ENCODE measurements around the gene IFNA2. TPM values are rescaled to one million over a fixed set of nuclear protein-coding genes. Genes with fewer than 3 reads are reported as not detected.

Gene IFNA2
- total and polyA plus RNA-seq, 4 donors = not detected

DNA sequence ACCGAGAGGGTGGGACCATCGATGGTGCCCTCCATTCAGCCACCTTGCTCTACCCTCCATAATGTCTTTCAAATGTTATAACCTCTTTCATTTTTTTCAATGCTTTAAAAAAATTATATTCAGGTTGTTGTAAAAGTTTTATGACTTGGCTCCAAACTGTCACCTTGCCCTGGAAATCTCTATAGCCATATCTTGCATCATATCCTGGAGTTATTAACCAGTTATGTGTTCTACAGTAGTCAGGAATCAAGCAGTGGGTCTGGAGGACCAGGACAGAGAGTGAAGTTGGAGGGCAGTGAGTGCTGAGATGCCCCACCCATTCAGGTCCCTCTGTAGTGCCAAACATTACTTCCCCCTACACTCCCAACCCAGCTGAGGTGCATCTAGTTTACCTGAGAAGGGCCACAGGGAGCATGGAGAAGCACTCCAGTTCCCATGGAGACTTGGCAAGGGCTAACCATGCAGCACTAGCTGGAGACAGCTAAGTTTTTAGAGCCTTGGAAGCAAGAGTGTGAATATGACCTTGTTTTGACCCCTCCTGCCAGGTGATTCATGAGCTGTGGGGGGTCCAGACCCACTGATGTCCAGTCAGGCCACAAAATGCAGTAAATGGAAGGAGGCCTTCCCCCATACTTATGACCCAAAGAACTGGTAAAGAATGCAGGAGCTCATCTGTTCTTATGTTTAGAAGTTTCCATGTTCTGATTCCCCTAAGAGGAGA lies 29.2 kb upstream of the IFNA2 start:
- WGBS = 84% methylated on average over 2 of the region's 2 CpGs
- H3K9ac ChIP-seq (ENCODE audit: low read depth in 1 of 2, low read length in 2 of 2) = no peak overlapping the region
- no peaks in the 10 kb centered on the region for H3K9me3 ChIP-seq (ENCODE audit: control insufficient read depth in 4 of 4, low read length in 3 of 4)
- DNase-seq (ENCODE audit: low spot score) = no peak
- no peak overlapping the region for H3K27ac ChIP-seq (ENCODE audit: low read depth in 1 of 2, low read length in 2 of 2)
- peaks cover 0 to 11% (median 2%) of the 10 kb centered on the region in 4 donors for H3K27me3 ChIP-seq (ENCODE audit: control insufficient read depth in 4 of 4, insufficient read depth in 4 of 4, low read length in 3 of 4)
- no peak overlapping the region for H3K4me3 ChIP-seq (ENCODE audit: low read depth in 1 of 3, low read length in 3 of 3)
- TF ChIP-seq SP1 (IDR thresholded peaks at IDR 0.05) = no peak
- TF ChIP-seq, protein P1, sequence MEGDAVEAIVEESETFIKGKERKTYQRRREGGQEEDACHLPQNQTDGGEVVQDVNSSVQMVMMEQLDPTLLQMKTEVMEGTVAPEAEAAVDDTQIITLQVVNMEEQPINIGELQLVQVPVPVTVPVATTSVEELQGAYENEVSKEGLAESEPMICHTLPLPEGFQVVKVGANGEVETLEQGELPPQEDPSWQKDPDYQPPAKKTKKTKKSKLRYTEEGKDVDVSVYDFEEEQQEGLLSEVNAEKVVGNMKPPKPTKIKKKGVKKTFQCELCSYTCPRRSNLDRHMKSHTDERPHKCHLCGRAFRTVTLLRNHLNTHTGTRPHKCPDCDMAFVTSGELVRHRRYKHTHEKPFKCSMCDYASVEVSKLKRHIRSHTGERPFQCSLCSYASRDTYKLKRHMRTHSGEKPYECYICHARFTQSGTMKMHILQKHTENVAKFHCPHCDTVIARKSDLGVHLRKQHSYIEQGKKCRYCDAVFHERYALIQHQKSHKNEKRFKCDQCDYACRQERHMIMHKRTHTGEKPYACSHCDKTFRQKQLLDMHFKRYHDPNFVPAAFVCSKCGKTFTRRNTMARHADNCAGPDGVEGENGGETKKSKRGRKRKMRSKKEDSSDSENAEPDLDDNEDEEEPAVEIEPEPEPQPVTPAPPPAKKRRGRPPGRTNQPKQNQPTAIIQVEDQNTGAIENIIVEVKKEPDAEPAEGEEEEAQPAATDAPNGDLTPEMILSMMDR (IDR thresholded peaks at IDR 0.05; ENCODE audit: low read depth, low read length, missing input control) = no peak
- TF ChIP-seq RXRA (IDR thresholded peaks at IDR 0.05) = no peak
- TF ChIP-seq, protein P2, sequence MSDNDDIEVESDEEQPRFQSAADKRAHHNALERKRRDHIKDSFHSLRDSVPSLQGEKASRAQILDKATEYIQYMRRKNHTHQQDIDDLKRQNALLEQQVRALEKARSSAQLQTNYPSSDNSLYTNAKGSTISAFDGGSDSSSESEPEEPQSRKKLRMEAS (IDR thresholded peaks at IDR 0.05) = no peak
- TF ChIP-seq, protein P3, sequence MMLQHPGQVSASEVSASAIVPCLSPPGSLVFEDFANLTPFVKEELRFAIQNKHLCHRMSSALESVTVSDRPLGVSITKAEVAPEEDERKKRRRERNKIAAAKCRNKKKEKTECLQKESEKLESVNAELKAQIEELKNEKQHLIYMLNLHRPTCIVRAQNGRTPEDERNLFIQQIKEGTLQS (IDR thresholded peaks at IDR 0.05) = no peak
- TF ChIP-seq EGR1 (IDR thresholded peaks at IDR 0.05; ENCODE audit: low read depth in 2 of 2) = no peak
- TF ChIP-seq RAD21 (IDR thresholded peaks at IDR 0.05) = no peak
- TF ChIP-seq, protein P4, sequence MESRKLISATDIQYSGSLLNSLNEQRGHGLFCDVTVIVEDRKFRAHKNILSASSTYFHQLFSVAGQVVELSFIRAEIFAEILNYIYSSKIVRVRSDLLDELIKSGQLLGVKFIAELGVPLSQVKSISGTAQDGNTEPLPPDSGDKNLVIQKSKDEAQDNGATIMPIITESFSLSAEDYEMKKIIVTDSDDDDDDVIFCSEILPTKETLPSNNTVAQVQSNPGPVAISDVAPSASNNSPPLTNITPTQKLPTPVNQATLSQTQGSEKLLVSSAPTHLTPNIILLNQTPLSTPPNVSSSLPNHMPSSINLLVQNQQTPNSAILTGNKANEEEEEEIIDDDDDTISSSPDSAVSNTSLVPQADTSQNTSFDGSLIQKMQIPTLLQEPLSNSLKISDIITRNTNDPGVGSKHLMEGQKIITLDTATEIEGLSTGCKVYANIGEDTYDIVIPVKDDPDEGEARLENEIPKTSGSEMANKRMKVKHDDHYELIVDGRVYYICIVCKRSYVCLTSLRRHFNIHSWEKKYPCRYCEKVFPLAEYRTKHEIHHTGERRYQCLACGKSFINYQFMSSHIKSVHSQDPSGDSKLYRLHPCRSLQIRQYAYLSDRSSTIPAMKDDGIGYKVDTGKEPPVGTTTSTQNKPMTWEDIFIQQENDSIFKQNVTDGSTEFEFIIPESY (IDR thresholded peaks at IDR 0.05) = no peak
- TF ChIP-seq YY1 (IDR thresholded peaks at IDR 0.05) = no peak
- TF ChIP-seq NR2F2 (IDR thresholded peaks at IDR 0.05) = no peak
- H3K36me3 ChIP-seq (ENCODE audit: control insufficient read depth in 4 of 4, insufficient read depth in 3 of 4, low read depth in 1 of 4, low read length in 3 of 4) = no peaks in the 10 kb centered on the region
- H3K4me1 ChIP-seq (ENCODE audit: control insufficient read depth in 4 of 4, insufficient read depth in 4 of 4, low read length in 3 of 4) = no peaks in the 10 kb centered on the region

DNA sequence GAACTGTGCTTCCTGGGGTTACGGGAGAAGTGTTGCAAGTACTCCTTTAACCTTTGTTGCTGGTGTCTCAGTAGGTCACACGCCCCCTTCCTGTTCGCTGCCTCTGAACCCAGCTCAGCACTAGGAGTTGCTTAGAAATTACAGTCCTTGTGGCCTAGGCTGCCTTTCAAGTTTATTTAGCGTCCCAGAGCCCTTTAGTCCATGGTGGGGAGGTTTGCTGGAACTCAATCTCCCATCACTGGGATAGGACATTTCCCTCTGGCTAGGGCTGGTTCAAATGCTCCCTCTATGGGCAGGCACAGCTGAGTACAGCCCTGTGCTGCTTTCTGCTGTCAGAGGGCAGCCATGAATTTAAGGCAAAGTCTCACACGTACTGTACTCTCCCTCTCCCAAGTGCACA lies 28.4 kb upstream of the IFNA2 start:
- H3K9me3 ChIP-seq (ENCODE audit: control insufficient read depth in 4 of 4, low read length in 3 of 4) = no peaks in the 10 kb centered on the region
- TF ChIP-seq, protein P1 (IDR thresholded peaks at IDR 0.05; ENCODE audit: low read depth, low read length, missing input control) = peak; percentile 19
- peak; percentile 19 to 40 for TF ChIP-seq RAD21 (IDR thresholded peaks at IDR 0.05)
- TF ChIP-seq, protein P3 (IDR thresholded peaks at IDR 0.05) = no peak
- H3K4me1 ChIP-seq (ENCODE audit: control insufficient read depth in 4 of 4, insufficient read depth in 4 of 4, low read length in 3 of 4) = no peaks in the 10 kb centered on the region
- no peak overlapping the region for H3K9ac ChIP-seq (ENCODE audit: low read depth in 1 of 2, low read length in 2 of 2)
- no peak overlapping the region for H3K4me3 ChIP-seq (ENCODE audit: low read depth in 1 of 3, low read length in 3 of 3)
- H3K36me3 ChIP-seq (ENCODE audit: control insufficient read depth in 4 of 4, insufficient read depth in 3 of 4, low read depth in 1 of 4, low read length in 3 of 4) = no peaks in the 10 kb centered on the region
- H3K27ac ChIP-seq (ENCODE audit: low read depth in 1 of 2, low read length in 2 of 2) = no peak overlapping the region
- WGBS = 66% methylated on average over 5 of the region's 5 CpGs
- H3K27me3 ChIP-seq (ENCODE audit: control insufficient read depth in 4 of 4, insufficient read depth in 4 of 4, low read length in 3 of 4) = peaks cover 0 to 11% (median 2%) of the 10 kb centered on the region in 4 donors
- DNase-seq (ENCODE audit: low spot score) = no peak

All from liver (tissue), 9 donors.